ENCODE results near the gene BCL2. TPM values are rescaled to one million over a fixed set of nuclear protein-coding genes. Genes with fewer than 3 reads are reported as not detected.

BCL2 gene
- polyA plus RNA-seq, 1 experiment: 0.35 TPM

DNA sequence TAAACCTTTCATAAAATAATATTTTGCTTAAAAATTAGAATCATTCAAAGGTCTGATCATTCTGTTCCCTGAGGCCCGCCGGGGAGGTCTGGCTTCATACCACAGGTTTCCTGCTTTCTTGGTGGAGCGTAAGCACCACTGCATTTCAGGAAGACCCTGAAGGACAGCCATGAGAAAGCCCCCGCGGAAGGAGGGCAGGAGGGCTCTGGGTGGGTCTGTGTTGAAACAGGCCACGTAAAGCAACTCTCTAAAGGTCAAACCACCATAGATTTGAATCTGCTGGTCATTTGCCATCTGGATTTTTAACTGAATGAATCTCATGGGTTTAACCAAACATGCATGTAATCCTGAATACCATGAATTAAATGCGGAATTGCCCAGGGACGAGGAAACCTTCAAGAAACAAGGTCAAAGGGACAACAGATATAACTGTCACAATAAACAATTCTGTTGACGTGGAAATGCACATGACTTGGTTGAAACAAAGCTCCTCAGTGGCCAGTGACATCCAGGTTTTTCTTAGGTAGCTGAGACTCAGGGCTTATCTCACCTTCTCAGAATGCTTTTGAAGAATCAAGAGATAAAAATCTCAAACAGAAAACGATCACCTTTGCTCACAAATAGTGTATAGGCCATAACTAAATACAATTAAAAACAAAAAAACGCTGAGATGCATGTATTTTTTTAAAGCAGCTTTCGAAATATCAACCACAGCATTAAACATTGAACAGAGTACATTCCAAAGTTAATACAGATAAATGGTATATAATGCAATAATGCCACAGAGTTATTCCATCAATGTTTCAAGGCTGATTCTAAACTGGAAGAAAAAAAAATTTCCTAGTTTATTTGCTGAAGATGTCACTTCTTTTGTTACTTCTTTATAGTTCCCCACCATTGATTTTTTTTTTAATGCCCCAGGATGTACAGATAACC is 193.2 kb downstream of the BCL2 start:
- H3K4me3 ChIP-seq (ENCODE audit: low read depth, low read length): no peak overlapping the region
- no peak overlapping the region for H3K27ac ChIP-seq (ENCODE audit: low read depth, low read length)
- CTCF ChIA-PET: interaction anchor here (10.3 kb wide), 1 partner anchor 198 kb away, joined by 148 read pairs; no protein-coding TSS in a partner anchor
- POLR2A ChIA-PET: interaction anchor here (0.7 kb wide), 1 partner anchor 14 kb away, joined by 4 read pairs; no protein-coding TSS in a partner anchor
- TF ChIP-seq, protein P1, sequence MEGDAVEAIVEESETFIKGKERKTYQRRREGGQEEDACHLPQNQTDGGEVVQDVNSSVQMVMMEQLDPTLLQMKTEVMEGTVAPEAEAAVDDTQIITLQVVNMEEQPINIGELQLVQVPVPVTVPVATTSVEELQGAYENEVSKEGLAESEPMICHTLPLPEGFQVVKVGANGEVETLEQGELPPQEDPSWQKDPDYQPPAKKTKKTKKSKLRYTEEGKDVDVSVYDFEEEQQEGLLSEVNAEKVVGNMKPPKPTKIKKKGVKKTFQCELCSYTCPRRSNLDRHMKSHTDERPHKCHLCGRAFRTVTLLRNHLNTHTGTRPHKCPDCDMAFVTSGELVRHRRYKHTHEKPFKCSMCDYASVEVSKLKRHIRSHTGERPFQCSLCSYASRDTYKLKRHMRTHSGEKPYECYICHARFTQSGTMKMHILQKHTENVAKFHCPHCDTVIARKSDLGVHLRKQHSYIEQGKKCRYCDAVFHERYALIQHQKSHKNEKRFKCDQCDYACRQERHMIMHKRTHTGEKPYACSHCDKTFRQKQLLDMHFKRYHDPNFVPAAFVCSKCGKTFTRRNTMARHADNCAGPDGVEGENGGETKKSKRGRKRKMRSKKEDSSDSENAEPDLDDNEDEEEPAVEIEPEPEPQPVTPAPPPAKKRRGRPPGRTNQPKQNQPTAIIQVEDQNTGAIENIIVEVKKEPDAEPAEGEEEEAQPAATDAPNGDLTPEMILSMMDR (IDR thresholded peaks at IDR 0.05; ENCODE audit: low read depth, low read length): no peak
- no peaks in the 10 kb centered on the region for H3K9me3 ChIP-seq (ENCODE audit: control insufficient read depth, insufficient read depth, low read length)
- peaks cover 4% of the 10 kb centered on the region for H3K27me3 ChIP-seq (ENCODE audit: control insufficient read depth, insufficient read depth, low read length)
- no peak for DNase-seq (ENCODE audit: low read depth, low spot score)

DNA sequence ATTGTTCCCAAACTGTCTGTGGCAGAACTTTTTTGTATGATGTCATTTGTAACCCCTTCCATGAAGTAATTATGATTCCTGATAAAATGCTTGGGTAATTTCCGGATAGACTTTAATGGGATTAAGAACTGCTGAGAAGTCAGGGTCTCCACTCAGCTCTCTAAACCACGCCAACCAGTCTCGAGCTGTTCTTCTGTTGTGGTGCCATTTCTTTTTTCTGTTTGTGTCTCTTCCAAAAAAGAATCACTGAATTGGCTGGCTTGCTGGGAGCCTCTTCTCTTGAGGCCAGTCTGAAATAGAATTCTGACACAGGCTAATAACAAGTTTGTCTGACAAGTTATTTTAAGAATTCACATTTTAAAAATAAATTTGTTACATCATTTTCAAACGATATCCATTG is 198.9 kb downstream of the BCL2 start:
- CTCF ChIA-PET: interaction anchor here (1.2 kb wide), 1 partner anchor 202 kb away, joined by 4 read pairs; no protein-coding TSS in a partner anchor

DNA sequence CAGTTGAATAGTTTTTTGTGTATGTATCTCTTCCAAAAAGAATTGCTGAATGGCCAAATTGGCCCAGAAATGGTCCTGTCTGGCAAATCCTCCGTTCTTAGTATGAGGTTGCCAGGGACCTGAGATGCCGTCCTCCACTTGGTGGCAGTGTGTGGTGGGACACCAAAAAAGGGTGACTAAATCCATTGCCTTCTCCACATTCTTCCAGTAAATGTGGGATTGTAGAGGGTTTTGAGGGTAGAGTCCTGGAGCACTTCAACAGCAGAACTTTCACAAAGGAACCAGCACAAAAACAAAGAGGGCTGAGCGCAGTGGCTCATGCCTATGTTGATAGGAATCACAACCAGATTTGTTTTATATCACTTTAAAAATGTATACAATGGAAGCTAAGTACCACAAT is 199.9 kb downstream of the BCL2 start:
- ChIA-PET POLR2A (no interaction called here), CTCF (interaction anchor here (0.6 to 1.2 kb wide), 2 partner anchors 203 to 243 kb away, joined by 3 to 4 read pairs; no protein-coding TSS in a partner anchor)
- Histone ChIP-seq H3K4me3 (ENCODE audit: low read depth, low read length) (no peak overlapping the region), H3K9me3 (ENCODE audit: control insufficient read depth, insufficient read depth, low read length) (no peaks in the 10 kb centered on the region), H3K27me3 (ENCODE audit: control insufficient read depth, insufficient read depth, low read length) (peaks cover 6% of the 10 kb centered on the region), H3K27ac (ENCODE audit: low read depth, low read length) (no peak overlapping the region)
- DNase-seq (ENCODE audit: low read depth, low spot score): no peak
- TF ChIP-seq, protein P1 (IDR thresholded peaks at IDR 0.05; ENCODE audit: low read depth, low read length): peak; percentile 18; the same call in 1 of the 2 replicates

More for the DNA sequence above, 198.9 kb downstream of the BCL2 start:
- Histone ChIP-seq H3K9me3 (ENCODE audit: control insufficient read depth, insufficient read depth, low read length) (no peaks in the 10 kb centered on the region), H3K27ac (ENCODE audit: low read depth, low read length) (no peak overlapping the region), H3K4me3 (ENCODE audit: low read depth, low read length) (no peak overlapping the region), H3K27me3 (ENCODE audit: control insufficient read depth, insufficient read depth, low read length) (peaks cover 6% of the 10 kb centered on the region)
- TF ChIP-seq, protein P1 (IDR thresholded peaks at IDR 0.05; ENCODE audit: low read depth, low read length): no peak
- no peak for DNase-seq (ENCODE audit: low read depth, low spot score)
- POLR2A ChIA-PET: no interaction called here

DNA sequence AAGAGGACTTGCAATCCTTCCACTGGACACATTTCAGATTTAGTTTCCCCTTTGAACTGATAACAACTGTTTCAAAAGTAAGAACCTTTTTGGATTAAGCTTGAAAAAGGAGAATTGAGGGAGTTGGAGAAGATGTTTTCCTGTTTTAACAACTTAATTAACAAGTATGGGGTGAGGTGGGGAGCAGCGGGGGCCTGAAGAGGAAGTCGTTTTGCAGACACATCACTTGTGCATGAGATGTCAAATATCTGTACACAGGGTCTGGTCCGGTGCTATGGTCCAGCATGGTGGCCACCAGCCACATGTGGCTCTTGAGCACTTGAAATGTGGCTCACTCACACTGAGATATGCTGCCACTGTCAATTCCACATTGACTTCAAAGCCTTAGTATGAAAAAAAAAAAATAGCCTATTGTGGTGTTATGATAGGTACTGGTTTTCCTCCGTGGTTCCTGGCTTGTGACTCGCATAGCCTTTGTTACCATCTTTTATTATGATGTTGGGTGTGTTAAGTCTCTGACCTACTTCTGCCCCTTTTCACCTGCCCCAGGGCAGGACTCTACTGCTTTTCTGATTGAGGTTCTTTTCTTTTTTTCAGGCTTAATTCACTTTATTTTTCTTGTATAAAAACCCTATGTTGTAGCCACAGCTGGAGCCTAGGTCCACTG is 205.5 kb downstream of the BCL2 start:
- H3K4me3 ChIP-seq (ENCODE audit: low read depth, low read length): no peak overlapping the region
- ChIA-PET CTCF (no interaction called here), POLR2A (no interaction called here)
- H3K27me3 ChIP-seq (ENCODE audit: control insufficient read depth, insufficient read depth, low read length): peaks cover 2% of the 10 kb centered on the region
- TF ChIP-seq, protein P1 (IDR thresholded peaks at IDR 0.05; ENCODE audit: low read depth, low read length): no peak
- no peak overlapping the region for H3K27ac ChIP-seq (ENCODE audit: low read depth, low read length)
- no peak for DNase-seq (ENCODE audit: low read depth, low spot score)
- no peaks in the 10 kb centered on the region for H3K9me3 ChIP-seq (ENCODE audit: control insufficient read depth, insufficient read depth, low read length)

Data from AG04450 (cell line).